Natural killer cell (primary cell): ENCODE results near the gene ARAP3. TPM values are rescaled to one million over a fixed set of nuclear protein-coding genes. Genes with fewer than 3 reads are reported as not detected.

Experiments
- ATAC-seq, 3 donors: fragments of 150-1000 bp in 2 of 3; fragments of 200-7000 bp in 1 of 3; cut with Tn5 transposase; 1 replicate in 1 of 3; 2 replicates in 2 of 3; pipeline ENCODE4 v1.10.0; 2021; ENCODE audit warnings: mild to moderate bottlenecking in 2 of 3, moderate library complexity in 2 of 3
- DNase-seq, 2 donors: peaks; one replicate each; pipeline versions ENCODE4 v3.0.0 to v3.0.0-alpha.2; 2013 to 2021; ENCODE audit warnings: mixed read lengths in 1 of 2
- H3K27ac ChIP-seq: one replicate; pipeline ENCODE4 v1.5.1; 2013; ENCODE audit warnings: mild to moderate bottlenecking, low read length
- H3K27me3 ChIP-seq: one replicate; pipeline ENCODE4 v1.6.1; 2013; ENCODE audit warnings: low read length; ENCODE audit not compliant: control insufficient read depth, insufficient read depth
- H3K36me3 ChIP-seq: one replicate; pipeline ENCODE4 v1.6.1; 2013; ENCODE audit warnings: low read length; ENCODE audit not compliant: control insufficient read depth, insufficient read depth
- H3K4me1 ChIP-seq: one replicate; pipeline ENCODE4 v1.6.1; 2013; ENCODE audit warnings: low read length; ENCODE audit not compliant: control insufficient read depth, insufficient read depth
- H3K4me3 ChIP-seq: one replicate; pipeline ENCODE4 v1.5.1; 2013; ENCODE audit warnings: low read length
- H3K9me3 ChIP-seq: one replicate; pipeline ENCODE4 v1.6.1; 2013; ENCODE audit warnings: low read length; ENCODE audit not compliant: control insufficient read depth, insufficient read depth
- H3K27ac Mint-ChIP-seq, 2 donors: one replicate each; pipeline ENCODE4 v1.8.0; 2022; ENCODE audit warnings: mild to moderate bottlenecking in 2 of 2, mixed read lengths in 2 of 2, moderate library complexity in 1 of 2
- H3K27me3 Mint-ChIP-seq, 2 donors: one replicate each; pipeline ENCODE4 v1.8.0; 2022; ENCODE audit warnings: low read depth in 2 of 2, mixed read lengths in 2 of 2
- H3K36me3 Mint-ChIP-seq: one replicate; pipeline ENCODE4 v1.8.0; 2022; ENCODE audit warnings: mixed read lengths
- H3K4me1 Mint-ChIP-seq, 2 donors: one replicate each; pipeline ENCODE4 v1.8.0; 2022; ENCODE audit warnings: mixed read lengths in 2 of 2
- H3K4me3 Mint-ChIP-seq: one replicate; pipeline ENCODE4 v1.8.0; 2022; ENCODE audit warnings: mild to moderate bottlenecking, moderate library complexity, mixed read lengths
- H3K9me3 Mint-ChIP-seq, 2 donors: one replicate each; pipeline ENCODE4 v1.8.0; 2022; ENCODE audit warnings: mixed read lengths in 2 of 2
- WGBS: methylation state at CpG from one replicate; pipeline ENCODE4 v1.1.7; 2013; ENCODE audit warnings: missing lambda C conversion rate; ENCODE audit not compliant: insufficient coverage; 5-methylcytosine and 5-hydroxymethylcytosine counted together
- intact Hi-C: fragments of 100-400 bp; cut with micrococcal nuclease; formaldehyde crosslinking; loops from one replicate; pipeline ENCODE4 v1.14.2; 2022
- total RNA-seq, 4 donors: library from RNA; stranded (reverse); fragments of 120-200 nt in 1 of 4; gene quantifications; one replicate each; pipeline versions ENCODE4 v1.2.3 to v1.2.4, GENCODE V29; 2013 to 2022
- TF ChIP-seq, protein P1 (sequence below): fragments of 200-600 bp; IDR thresholded peaks from one replicate; pipeline ENCODE4 v1.8.0; 2022; ENCODE audit warnings: antibody characterized with exemption

The ARAP3 gene
- total RNA-seq, 3 donors from 2014 or later (not counting 1 experiment from before 2014, with no cell fraction given), result 13.9 to 25.2 (median 19.6) TPM

DNA sequence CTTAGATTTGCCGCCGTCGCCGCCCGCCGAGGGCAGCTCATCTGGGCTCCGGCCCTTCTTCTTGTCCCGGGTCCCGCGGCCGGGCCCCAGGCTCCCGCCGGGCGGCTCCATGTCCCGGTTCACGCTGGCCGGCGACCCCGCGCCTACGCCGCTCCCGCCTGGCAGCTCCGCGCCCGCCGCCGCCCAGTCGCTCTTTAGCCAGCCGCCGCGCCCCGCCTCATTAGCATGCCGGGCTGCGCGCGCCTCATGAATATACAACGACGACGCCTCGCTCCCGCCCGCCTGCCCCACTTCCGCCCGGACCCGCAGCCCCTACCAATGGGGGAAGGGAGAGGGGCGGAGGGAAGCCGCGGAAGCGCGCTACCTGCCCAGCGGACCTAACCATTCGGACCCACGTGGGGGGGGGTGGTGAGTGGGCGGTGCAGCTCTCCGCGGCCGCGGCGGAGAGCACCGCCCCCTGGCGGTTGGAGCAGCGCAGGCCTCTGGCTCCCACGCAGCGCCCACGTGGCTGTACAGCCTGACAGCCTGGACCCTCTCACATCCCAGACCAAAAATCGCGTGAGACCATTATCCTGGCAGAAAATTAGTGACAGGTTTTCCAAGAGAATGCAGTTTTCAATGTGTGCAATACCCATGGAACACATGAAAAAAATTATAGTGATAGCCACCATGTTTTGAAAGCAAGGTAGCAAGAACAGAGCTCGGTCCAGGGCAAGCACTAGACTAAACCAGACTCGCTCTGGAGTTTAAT, 63.1 kb downstream of the ARAP3 start, which contains the start of gene DIAPH1:
Gene DIAPH1, minus strand, starts transcription at position 197 of the 751 bp plus-strand sequence. Its CDS starts 86 bp downstream, at position 111.
- Mint-ChIP-seq H3K4me3 (peak within 1 kb of the TSS; percentile 100), H3K36me3 (peaks cover 26% of the 10 kb centered on the region), H3K4me1 (peaks cover 37 to 38% of the 10 kb centered on the region in 2 donors), H3K27ac (peak within 1 kb of the TSS; percentile 93 to 96), H3K27me3 (no peaks in the 10 kb centered on the region), H3K9me3 (no peaks in the 10 kb centered on the region)
- DNase-seq, result peak; percentile 96 to 98
- Histone ChIP-seq H3K27ac (peak within 1 kb of the TSS; percentile 95), H3K4me1 (peaks cover 26% of the 10 kb centered on the region), H3K4me3 (peak within 1 kb of the TSS; percentile 98), H3K27me3 (no peaks in the 10 kb centered on the region), H3K9me3 (no peaks in the 10 kb centered on the region), H3K36me3 (peaks cover 25% of the 10 kb centered on the region)
- ATAC-seq, result peak; percentile 93 to 99 (median 95)
- 2% methylated on average over 70 of the region's 70 CpGs for WGBS
- TF ChIP-seq, protein P1, sequence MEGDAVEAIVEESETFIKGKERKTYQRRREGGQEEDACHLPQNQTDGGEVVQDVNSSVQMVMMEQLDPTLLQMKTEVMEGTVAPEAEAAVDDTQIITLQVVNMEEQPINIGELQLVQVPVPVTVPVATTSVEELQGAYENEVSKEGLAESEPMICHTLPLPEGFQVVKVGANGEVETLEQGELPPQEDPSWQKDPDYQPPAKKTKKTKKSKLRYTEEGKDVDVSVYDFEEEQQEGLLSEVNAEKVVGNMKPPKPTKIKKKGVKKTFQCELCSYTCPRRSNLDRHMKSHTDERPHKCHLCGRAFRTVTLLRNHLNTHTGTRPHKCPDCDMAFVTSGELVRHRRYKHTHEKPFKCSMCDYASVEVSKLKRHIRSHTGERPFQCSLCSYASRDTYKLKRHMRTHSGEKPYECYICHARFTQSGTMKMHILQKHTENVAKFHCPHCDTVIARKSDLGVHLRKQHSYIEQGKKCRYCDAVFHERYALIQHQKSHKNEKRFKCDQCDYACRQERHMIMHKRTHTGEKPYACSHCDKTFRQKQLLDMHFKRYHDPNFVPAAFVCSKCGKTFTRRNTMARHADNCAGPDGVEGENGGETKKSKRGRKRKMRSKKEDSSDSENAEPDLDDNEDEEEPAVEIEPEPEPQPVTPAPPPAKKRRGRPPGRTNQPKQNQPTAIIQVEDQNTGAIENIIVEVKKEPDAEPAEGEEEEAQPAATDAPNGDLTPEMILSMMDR, result peak; percentile 94
- intact Hi-C loops, result loop anchor here (1.0 to 2.0 kb wide), 4 partner anchors 14 to 55 kb away; partner anchors contain the start of genes HDAC3 and RELL2

DNA sequence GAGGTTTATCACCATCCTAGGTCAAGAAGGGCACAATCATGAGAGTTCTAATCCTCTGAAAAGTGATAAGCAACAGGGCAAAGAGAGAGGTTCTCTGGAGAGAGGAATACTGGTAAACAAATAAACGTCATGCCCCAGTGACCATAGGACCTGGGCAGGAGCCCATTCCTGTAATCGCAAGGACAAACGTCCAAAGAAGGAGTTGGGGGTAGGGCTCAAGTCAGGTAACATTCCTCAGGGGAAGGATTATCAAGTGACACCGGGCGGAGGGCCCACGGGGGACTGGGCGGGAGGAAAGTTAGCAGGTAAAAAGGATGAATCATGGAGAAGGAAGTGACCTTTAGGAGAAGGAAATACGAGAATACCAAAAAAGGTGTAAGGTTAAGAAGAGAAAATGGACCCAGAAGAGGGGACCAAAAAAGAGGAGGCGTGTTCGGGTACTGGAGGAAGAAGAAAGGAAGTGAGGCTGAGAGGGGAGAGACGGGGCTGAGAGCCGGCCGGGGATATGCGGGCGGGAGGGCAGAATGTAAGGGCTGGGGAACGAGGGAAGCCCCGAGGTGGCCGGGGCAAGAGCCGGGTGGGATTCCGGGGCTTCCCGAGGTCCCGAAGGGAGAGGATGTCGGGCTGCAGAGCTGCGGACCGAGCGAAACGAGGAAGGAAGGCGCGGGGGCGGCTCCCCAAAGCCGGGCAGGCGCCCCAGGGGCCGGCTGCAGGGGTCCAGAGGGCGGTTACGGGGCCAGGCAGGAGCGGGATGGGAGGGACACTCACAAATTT, 63.8 kb downstream of the ARAP3 start:
- H3K4me1 ChIP-seq, result peaks cover 26% of the 10 kb centered on the region
- Mint-ChIP-seq H3K27me3 (no peaks in the 10 kb centered on the region), H3K4me1 (peaks cover 45 to 46% of the 10 kb centered on the region in 2 donors), H3K36me3 (peaks cover 19% of the 10 kb centered on the region), H3K27ac (peak overlapping the region; percentile 93 to 96), H3K4me3 (peak overlapping the region; percentile 100), H3K9me3 (no peaks in the 10 kb centered on the region)
- H3K9me3 ChIP-seq, result no peaks in the 10 kb centered on the region
- H3K36me3 ChIP-seq, result peaks cover 23% of the 10 kb centered on the region
- TF ChIP-seq, protein P1, result no peak
- intact Hi-C loops, result loop anchor here (2.0 kb wide), 1 partner anchor 19 kb away; the partner anchor contains the start of genes HDAC3 and RELL2
- peak overlapping the region; percentile 98 for H3K4me3 ChIP-seq
- DNase-seq (peak; percentile 26 to 72), ATAC-seq (peak; percentile 22 to 54 (median 26))
- no peaks in the 10 kb centered on the region for H3K27me3 ChIP-seq
- under 1% methylated on average over 36 of the region's 36 CpGs for WGBS
- peak overlapping the region; percentile 95 for H3K27ac ChIP-seq

DNA sequence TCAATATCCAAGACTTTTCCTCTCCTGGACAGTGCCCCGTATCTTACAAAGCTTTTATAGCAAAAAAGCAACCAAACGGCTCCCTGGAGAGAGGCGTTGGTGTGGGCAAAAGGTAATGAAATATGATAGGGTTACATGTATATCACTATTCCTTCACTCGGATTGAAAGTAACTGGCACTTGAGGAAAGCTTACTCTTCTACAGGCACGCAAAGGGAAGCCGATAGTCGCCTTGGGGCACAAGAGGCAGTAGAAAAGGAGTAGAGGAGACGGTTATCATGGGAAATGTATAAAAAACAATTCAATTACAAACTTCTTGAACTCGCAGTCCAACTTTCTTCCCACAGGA, 64.4 kb downstream of the ARAP3 start:
- intact Hi-C loops, result loop anchor here (2.0 kb wide), 1 partner anchor 19 kb away; the partner anchor contains the start of genes HDAC3 and RELL2
- Mint-ChIP-seq H3K36me3 (peaks cover 17% of the 10 kb centered on the region), H3K4me1 (peaks cover 50 to 52% of the 10 kb centered on the region in 2 donors), H3K4me3 (peak overlapping the region; percentile 100), H3K27ac (peak overlapping the region; percentile 93 to 96), H3K9me3 (no peaks in the 10 kb centered on the region), H3K27me3 (no peaks in the 10 kb centered on the region)
- TF ChIP-seq, protein P1, result no peak
- Histone ChIP-seq H3K9me3 (no peaks in the 10 kb centered on the region), H3K36me3 (peaks cover 23% of the 10 kb centered on the region), H3K4me1 (peaks cover 22% of the 10 kb centered on the region), H3K27ac (peak overlapping the region; percentile 95), H3K4me3 (peak overlapping the region; percentile 98), H3K27me3 (no peaks in the 10 kb centered on the region)
- WGBS, result 0% methylated on average over 1 of the region's 9 CpGs
- DNase-seq (peak in 1 of 2 donors; percentile 43), ATAC-seq (no peak)
